Skeletal muscle satellite cell (primary cell): ENCODE measurements around the gene JCHAIN. TPM values are rescaled to one million over a fixed set of nuclear protein-coding genes. Genes with fewer than 3 reads are reported as not detected.

ENCODE experiments used
- H3K27me3 ChIP-seq: 2 replicates; pipeline ENCODE4 v1.7.0; 2013; ENCODE audit warnings: low read length; ENCODE audit not compliant: control insufficient read depth, insufficient read depth
- H3K36me3 ChIP-seq: 2 replicates; pipeline ENCODE4 v1.7.0; 2013; ENCODE audit warnings: mild to moderate bottlenecking, control low read depth, low read length; ENCODE audit not compliant: insufficient read depth
- H3K4me1 ChIP-seq: 2 replicates; pipeline ENCODE4 v1.7.0; 2013; ENCODE audit warnings: low read length; ENCODE audit not compliant: control insufficient read depth, insufficient read depth
- H3K4me2 ChIP-seq: 2 replicates; pipeline ENCODE4 v1.7.0; 2013; ENCODE audit warnings: mild to moderate bottlenecking, low read length
- H3K4me3 ChIP-seq: 2 replicates; pipeline ENCODE4 v1.7.0; 2013; ENCODE audit warnings: low read length
- H3K9ac ChIP-seq: 2 replicates; pipeline ENCODE4 v1.7.0; 2013; ENCODE audit warnings: mild to moderate bottlenecking, low read depth, low read length, moderate library complexity
- H3K9me3 ChIP-seq: replicated peaks from 2 replicates; pipeline ENCODE4 v1.7.0; 2013; ENCODE audit warnings: mild to moderate bottlenecking, control low read depth, low read length
- small RNA-seq: library from RNA; depleted of rRNA; stranded (forward); fragments of <200 nt; gene quantifications from one replicate; pipeline ENCODE3, GENCODE V24; 2012

Gene JCHAIN

DNA sequence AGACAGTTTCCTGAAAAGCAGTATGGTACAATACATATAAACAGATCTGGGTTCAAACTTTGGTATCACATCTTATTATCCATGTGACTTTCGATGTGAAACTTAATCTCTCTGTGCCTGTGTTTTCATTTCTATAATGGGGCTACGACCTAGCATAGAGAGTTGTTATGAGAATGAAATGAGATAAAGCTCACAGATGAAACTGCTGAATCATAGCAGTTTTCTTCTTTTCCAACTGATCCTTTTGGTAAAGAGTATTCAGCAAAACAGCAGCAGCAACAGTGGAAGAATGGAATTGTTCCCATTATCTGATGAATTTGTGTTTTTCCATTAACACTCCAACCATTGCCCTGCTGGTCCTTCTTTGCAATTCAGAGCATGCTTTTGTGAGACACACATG is 58.0 kb downstream of the JCHAIN start:
- H3K36me3 ChIP-seq = no peaks in the 10 kb centered on the region
- no peak overlapping the region for H3K4me2 ChIP-seq
- H3K9me3 ChIP-seq = no peaks in the 10 kb centered on the region
- H3K4me1 ChIP-seq = no peaks in the 10 kb centered on the region
- no peak overlapping the region for H3K4me3 ChIP-seq
- H3K27me3 ChIP-seq = peaks cover 14% of the 10 kb centered on the region
- no peak overlapping the region for H3K9ac ChIP-seq

DNA sequence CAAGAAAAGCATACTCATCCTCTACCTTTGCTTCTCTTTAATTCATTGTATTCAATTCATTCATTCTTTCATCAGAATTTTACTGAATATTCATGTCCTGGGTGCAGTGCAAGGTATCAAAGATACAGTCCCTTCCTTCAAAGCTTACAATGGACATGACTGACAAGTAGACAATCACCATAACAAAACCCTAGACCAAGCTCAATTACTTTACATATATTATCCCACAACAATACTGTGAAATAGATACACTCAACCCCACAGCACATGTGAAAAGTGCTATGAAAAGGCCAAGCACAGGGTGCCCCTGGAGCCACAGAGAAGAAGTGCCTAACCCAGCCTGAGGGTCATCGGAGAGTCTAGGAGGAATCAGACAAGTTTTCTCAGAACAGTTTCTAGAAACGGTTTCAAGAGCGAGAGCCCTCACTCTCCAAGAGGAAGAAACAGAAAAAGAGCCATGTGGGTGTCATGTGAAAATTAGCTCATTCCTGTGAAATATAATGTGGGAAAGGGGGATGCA is 58.9 kb downstream of the JCHAIN start:
- no peaks in the 10 kb centered on the region for H3K9me3 ChIP-seq

DNA sequence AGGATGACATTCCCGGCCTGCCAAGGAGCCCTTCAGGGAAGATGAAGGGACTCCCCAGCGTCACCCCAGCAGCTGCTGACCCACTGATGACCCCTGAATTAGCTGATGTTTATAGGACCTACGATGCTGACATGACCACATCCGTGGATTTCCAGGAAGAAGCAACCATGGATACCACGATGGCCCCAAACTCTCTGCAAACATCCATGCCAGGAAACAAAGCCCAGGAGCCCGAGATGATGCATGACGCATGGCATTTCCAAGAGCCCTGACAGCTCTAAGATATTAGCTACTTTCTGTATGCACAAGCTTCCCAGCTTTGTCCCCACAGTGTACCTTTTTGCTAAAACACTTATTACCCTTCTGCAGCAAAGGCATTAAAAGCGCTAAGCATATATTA is 59.8 kb downstream of the JCHAIN start:
- H3K36me3 ChIP-seq = no peaks in the 10 kb centered on the region
- H3K9ac ChIP-seq = no peak overlapping the region
- H3K9me3 ChIP-seq = no peaks in the 10 kb centered on the region
- no peak overlapping the region for H3K4me2 ChIP-seq
- peaks cover 9% of the 10 kb centered on the region for H3K27me3 ChIP-seq
- H3K4me3 ChIP-seq = no peak overlapping the region
- H3K4me1 ChIP-seq = no peaks in the 10 kb centered on the region

More for the DNA sequence above, 58.9 kb downstream of the JCHAIN start:
- no peaks in the 10 kb centered on the region for H3K36me3 ChIP-seq
- H3K4me2 ChIP-seq = no peak overlapping the region
- H3K27me3 ChIP-seq = peaks cover 9% of the 10 kb centered on the region
- no peak overlapping the region for H3K4me3 ChIP-seq
- no peak overlapping the region for H3K9ac ChIP-seq
- no peaks in the 10 kb centered on the region for H3K4me1 ChIP-seq

Small RNA genes lying within 50 kb of the gene (small RNA-seq; reads per million reads assigned to genes)
- gene RNU6-520P (not detected), gene RNU6-784P (5.4 reads per million, percentile 86 among the genes with 10 or more reads in this experiment)
